ENCODE results near the gene FRMPD2.

DNA sequence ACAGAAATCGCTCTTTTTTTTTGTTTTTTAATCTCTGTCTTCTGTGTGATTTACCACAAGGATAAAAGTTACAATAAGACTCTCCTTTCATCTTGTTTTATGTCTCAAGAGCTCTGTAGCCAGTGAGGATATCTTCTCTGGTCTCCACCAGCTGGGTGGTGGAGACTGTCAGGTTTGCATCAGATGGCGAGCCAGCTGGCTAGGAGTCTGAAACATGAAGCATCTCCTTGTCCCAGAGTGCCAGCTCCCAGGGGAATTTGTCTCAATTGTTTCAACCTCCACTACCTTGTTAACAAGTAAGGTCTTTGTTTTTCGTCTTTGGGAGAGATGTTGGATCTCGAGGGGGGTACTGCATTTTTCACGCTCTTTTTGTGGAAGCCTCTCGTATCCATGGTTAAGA is 47.3 kb downstream of the FRMPD2 start:
- TF ChIP-seq, protein P1, sequence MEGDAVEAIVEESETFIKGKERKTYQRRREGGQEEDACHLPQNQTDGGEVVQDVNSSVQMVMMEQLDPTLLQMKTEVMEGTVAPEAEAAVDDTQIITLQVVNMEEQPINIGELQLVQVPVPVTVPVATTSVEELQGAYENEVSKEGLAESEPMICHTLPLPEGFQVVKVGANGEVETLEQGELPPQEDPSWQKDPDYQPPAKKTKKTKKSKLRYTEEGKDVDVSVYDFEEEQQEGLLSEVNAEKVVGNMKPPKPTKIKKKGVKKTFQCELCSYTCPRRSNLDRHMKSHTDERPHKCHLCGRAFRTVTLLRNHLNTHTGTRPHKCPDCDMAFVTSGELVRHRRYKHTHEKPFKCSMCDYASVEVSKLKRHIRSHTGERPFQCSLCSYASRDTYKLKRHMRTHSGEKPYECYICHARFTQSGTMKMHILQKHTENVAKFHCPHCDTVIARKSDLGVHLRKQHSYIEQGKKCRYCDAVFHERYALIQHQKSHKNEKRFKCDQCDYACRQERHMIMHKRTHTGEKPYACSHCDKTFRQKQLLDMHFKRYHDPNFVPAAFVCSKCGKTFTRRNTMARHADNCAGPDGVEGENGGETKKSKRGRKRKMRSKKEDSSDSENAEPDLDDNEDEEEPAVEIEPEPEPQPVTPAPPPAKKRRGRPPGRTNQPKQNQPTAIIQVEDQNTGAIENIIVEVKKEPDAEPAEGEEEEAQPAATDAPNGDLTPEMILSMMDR (IDR thresholded peaks at IDR 0.05): no peak
- TF ChIP-seq POLR2AphosphoS5 (IDR thresholded peaks at IDR 0.05; ENCODE audit: low read depth, low read length) (no peak), EZH2phosphoT487 (IDR thresholded peaks at IDR 0.05; ENCODE audit: borderline replicate concordance, low read depth) (no peak), SIN3A (IDR thresholded peaks at IDR 0.05; ENCODE audit: borderline replicate concordance, low read depth, low read length) (no peak), YY1 (IDR thresholded peaks at IDR 0.05; ENCODE audit: low read depth) (no peak), FOXM1 (IDR thresholded peaks at IDR 0.05; ENCODE audit: low read depth) (no peak), MXI1 (IDR thresholded peaks at IDR 0.05; ENCODE audit: low read depth, low read length) (no peak), RXRA (IDR thresholded peaks at IDR 0.05; ENCODE audit: borderline replicate concordance, low read depth) (no peak), ELF1 (IDR thresholded peaks at IDR 0.05) (no peak), NFIC (IDR thresholded peaks at IDR 0.05; ENCODE audit: borderline replicate concordance) (no peak), JUND (IDR thresholded peaks at IDR 0.05) (no peak), RAD21 (IDR thresholded peaks at IDR 0.05; ENCODE audit: low read length) (no peak), CHD2 (IDR thresholded peaks at IDR 0.05; ENCODE audit: low read length, partially characterized antibody) (no peak)
- TF ChIP-seq, protein P2, sequence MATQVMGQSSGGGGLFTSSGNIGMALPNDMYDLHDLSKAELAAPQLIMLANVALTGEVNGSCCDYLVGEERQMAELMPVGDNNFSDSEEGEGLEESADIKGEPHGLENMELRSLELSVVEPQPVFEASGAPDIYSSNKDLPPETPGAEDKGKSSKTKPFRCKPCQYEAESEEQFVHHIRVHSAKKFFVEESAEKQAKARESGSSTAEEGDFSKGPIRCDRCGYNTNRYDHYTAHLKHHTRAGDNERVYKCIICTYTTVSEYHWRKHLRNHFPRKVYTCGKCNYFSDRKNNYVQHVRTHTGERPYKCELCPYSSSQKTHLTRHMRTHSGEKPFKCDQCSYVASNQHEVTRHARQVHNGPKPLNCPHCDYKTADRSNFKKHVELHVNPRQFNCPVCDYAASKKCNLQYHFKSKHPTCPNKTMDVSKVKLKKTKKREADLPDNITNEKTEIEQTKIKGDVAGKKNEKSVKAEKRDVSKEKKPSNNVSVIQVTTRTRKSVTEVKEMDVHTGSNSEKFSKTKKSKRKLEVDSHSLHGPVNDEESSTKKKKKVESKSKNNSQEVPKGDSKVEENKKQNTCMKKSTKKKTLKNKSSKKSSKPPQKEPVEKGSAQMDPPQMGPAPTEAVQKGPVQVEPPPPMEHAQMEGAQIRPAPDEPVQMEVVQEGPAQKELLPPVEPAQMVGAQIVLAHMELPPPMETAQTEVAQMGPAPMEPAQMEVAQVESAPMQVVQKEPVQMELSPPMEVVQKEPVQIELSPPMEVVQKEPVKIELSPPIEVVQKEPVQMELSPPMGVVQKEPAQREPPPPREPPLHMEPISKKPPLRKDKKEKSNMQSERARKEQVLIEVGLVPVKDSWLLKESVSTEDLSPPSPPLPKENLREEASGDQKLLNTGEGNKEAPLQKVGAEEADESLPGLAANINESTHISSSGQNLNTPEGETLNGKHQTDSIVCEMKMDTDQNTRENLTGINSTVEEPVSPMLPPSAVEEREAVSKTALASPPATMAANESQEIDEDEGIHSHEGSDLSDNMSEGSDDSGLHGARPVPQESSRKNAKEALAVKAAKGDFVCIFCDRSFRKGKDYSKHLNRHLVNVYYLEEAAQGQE (IDR thresholded peaks at IDR 0.05; ENCODE audit: low read depth, low read length): no peak
